B cell (primary cell): ENCODE data around the gene NDUFV3. TPM values are rescaled to one million over a fixed set of nuclear protein-coding genes. Genes with fewer than 3 reads are reported as not detected.

Source experiments
- ATAC-seq: fragments of 200-7000 bp; cut with Tn5 transposase; one replicate; pipeline ENCODE4 v1.10.0; 2021; ENCODE audit warnings: low read depth, mild to moderate bottlenecking, moderate number of reproducible peaks, moderate library complexity
- CTCF ChIA-PET: fragments of 350-600 bp; sonication (Branson Sonifier 250); formaldehyde crosslinking; loops from one replicate; lab custom pipeline; 2021; ENCODE audit warnings: antibody characterized with exemption, inconsistent platforms; lab: Charles Lee
- POLR2A ChIA-PET: fragments of 350-600 bp; sonication (Branson Sonifier 250); formaldehyde crosslinking; loops from one replicate; lab custom pipeline; 2021; ENCODE audit warnings: antibody characterized with exemption; lab: Charles Lee
- DNase-seq: peaks from one replicate; pipeline ENCODE4 v3.0.0; 2013
- H2AFZ ChIP-seq: 2 replicates; pipeline ENCODE4 v1.6.1; 2012; ENCODE audit warnings: mild to moderate bottlenecking, low read depth, low read length; ENCODE audit not compliant: insufficient read depth, poor library complexity, severe bottlenecking
- H3K27ac ChIP-seq, 2 donors: 1 replicate in 1 of 2; 2 replicates in 1 of 2; pipeline ENCODE4 v1.5.1; 2012 to 2013; ENCODE audit warnings: low read length in 2 of 2, mild to moderate bottlenecking in 2 of 2, moderate library complexity in 1 of 2
- H3K27me3 ChIP-seq, 4 experiments: fragments of 200-600 bp in 1 of 4; sonication (generic) in 1 of 4; replicated peaks in 1 of 4; 1 replicate in 2 of 4; 2 replicates in 2 of 4; pipeline versions ENCODE4 v1.6.1 to v1.7.0; 2013 to 2016; ENCODE audit warnings: low read length in 3 of 4, mild to moderate bottlenecking in 2 of 4, mixed read lengths in 1 of 4, moderate library complexity in 1 of 4; ENCODE audit not compliant: insufficient read depth in 4 of 4, control insufficient read depth in 3 of 4; ENCODE audit errors: control extremely low read depth in 1 of 4
- H3K36me3 ChIP-seq, 2 experiments: replicated peaks in 1 of 2; 1 replicate in 1 of 2; 2 replicates in 1 of 2; pipeline versions ENCODE4 v1.6.1 to v1.7.1; 2013; ENCODE audit warnings: low read length in 1 of 2; ENCODE audit not compliant: insufficient read depth in 2 of 2, control insufficient read depth in 1 of 2; ENCODE audit errors: control extremely low read depth in 1 of 2, extremely low read depth in 1 of 2
- H3K4me1 ChIP-seq, 2 donors: fragments of 200-600 bp in 1 of 2; sonication (generic) in 1 of 2; 1 replicate in 1 of 2; 2 replicates in 1 of 2; pipeline versions ENCODE4 v1.5.1 to v1.6.1; 2013 to 2017; ENCODE audit warnings: low read length in 2 of 2; ENCODE audit not compliant: control insufficient read depth in 2 of 2, insufficient read depth in 2 of 2
- H3K4me2 ChIP-seq: replicated peaks from 2 replicates; pipeline ENCODE3; 2012; ENCODE audit warnings: mild to moderate bottlenecking, low read depth, low read length; ENCODE audit not compliant: poor library complexity, severe bottlenecking
- H3K4me3 ChIP-seq, 5 experiments: fragments of 200-600 bp in 1 of 5; sonication (generic) in 1 of 5; 1 replicate in 3 of 5; 2 replicates in 2 of 5; pipeline versions ENCODE4 v1.5.1 to v1.7.0; 2011 to 2016; ENCODE audit warnings: low read length in 4 of 5, mild to moderate bottlenecking in 4 of 5, low read depth in 2 of 5, control low read depth in 1 of 5, moderate library complexity in 1 of 5; ENCODE audit not compliant: insufficient read depth in 1 of 5; ENCODE audit errors: control extremely low read depth in 1 of 5, extremely low read depth in 1 of 5
- H3K79me2 ChIP-seq: fragments of 200-600 bp; sonication (generic); one replicate; pipeline ENCODE4 v1.6.0; 2016; ENCODE audit warnings: low read length; ENCODE audit not compliant: control insufficient read depth, insufficient read depth
- H3K9ac ChIP-seq: fragments of 200-600 bp; sonication (generic); 2 replicates; pipeline ENCODE4 v1.6.1; 2017; ENCODE audit warnings: mild to moderate bottlenecking, low read length, moderate library complexity
- H3K9me3 ChIP-seq, 3 donors: one replicate each; pipeline versions ENCODE4 v1.6.1 to v1.7.1; 2013; ENCODE audit warnings: low read length in 2 of 3; ENCODE audit not compliant: control insufficient read depth in 2 of 3, insufficient read depth in 1 of 3; ENCODE audit errors: control extremely low read depth in 1 of 3
- H4K20me1 ChIP-seq: 2 replicates; pipeline ENCODE4 v1.6.0; 2012; ENCODE audit warnings: mild to moderate bottlenecking, low read length; ENCODE audit not compliant: insufficient read depth, control insufficient read depth, poor library complexity, severe bottlenecking
- H3K27ac Mint-ChIP-seq: one replicate; pipeline ENCODE4 v1.8.0; 2021; ENCODE audit warnings: mixed read lengths
- H3K27me3 Mint-ChIP-seq: one replicate; pipeline ENCODE4 v1.8.0; 2021; ENCODE audit warnings: mixed read lengths
- H3K4me1 Mint-ChIP-seq: one replicate; pipeline ENCODE4 v1.8.0; 2021; ENCODE audit warnings: mixed read lengths
- H3K4me3 Mint-ChIP-seq: one replicate; pipeline ENCODE4 v1.8.0; 2021; ENCODE audit warnings: mixed read lengths
- H3K9me3 Mint-ChIP-seq: one replicate; pipeline ENCODE4 v1.8.0; 2022; ENCODE audit warnings: mixed read lengths; ENCODE audit not compliant: insufficient read depth
- EZH2 ChIP-seq: IDR thresholded peaks from 2 replicates; pipeline ENCODE4 v1.6.1; 2012; ENCODE audit warnings: borderline replicate concordance, low read depth, mild to moderate bottlenecking, moderate library complexity, low read length; ENCODE audit not compliant: insufficient read depth, poor library complexity, severe bottlenecking
- WGBS: methylation state at CpG from one replicate; pipeline ENCODE4 v1.1.5; 2013; ENCODE audit warnings: missing lambda C conversion rate; ENCODE audit not compliant: insufficient coverage; 5-methylcytosine and 5-hydroxymethylcytosine counted together
- intact Hi-C: fragments of 100-400 bp; cut with micrococcal nuclease; formaldehyde crosslinking; loops from one replicate; pipeline ENCODE4 v1.10.0; 2022
- polyA plus RNA-seq: library from polyadenylated mRNA; depleted of rRNA; stranded (reverse); fragments of >200 nt; gene quantifications from 2 replicates; pipeline ENCODE4 v1.2.3, GENCODE V29; 2012
- total RNA-seq, 2 donors: library from RNA; stranded (reverse); fragments of 120-200 nt in 1 of 2; gene quantifications; 1 replicate in 1 of 2; 2 replicates in 1 of 2; pipeline versions ENCODE4 v1.2.3 to v1.2.4, GENCODE V29; 2013 to 2022
- TF ChIP-seq, protein P1 (sequence below): fragments of 200-600 bp; IDR thresholded peaks from one replicate; pipeline ENCODE4 v1.8.0; 2022; ENCODE audit warnings: antibody characterized with exemption, mild to moderate bottlenecking

NDUFV3 gene
- total and polyA plus RNA-seq, 2 donors (not counting 1 experiment from before 2014, with no cell fraction given), result 14.0 to 29.7 TPM

DNA sequence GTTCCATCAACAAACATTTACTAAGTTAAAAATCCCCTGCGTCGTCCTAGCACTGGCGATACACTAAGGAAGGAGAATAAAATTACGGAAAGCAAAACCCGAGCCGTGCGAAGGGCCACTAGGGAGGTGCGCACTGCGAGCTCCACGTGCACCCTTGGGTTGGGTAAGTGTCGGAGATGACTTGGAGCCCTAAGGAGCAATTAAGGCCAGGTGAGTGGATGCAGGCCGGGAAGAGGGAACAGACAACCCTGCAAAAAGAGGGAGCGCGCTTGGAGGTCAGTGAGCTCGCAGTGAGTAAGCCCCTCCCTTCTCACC lies 14.5 kb upstream of the NDUFV3 start:
- Histone ChIP-seq H3K4me1 (peaks cover 16 to 20% of the 10 kb centered on the region in 2 donors), H3K4me3 (peak overlapping the region; percentile 78 to 96 (median 82)), H3K27ac (peak overlapping the region; percentile 83 to 97), H3K4me2 (peak overlapping the region; percentile 93), H4K20me1 (peaks cover 6% of the 10 kb centered on the region), H3K36me3 (peaks cover 2 to 13% of the 10 kb centered on the region in 2 experiments), H3K9me3 (no peaks in the 10 kb centered on the region), H3K9ac (peak overlapping the region; percentile 89), H3K79me2 (peaks cover 38% of the 10 kb centered on the region), H2AFZ (peak overlapping the region; percentile 90), H3K27me3 (no peaks in the 10 kb centered on the region)
- Mint-ChIP-seq H3K4me1 (peaks cover 30% of the 10 kb centered on the region), H3K27ac (peak overlapping the region; percentile 99), H3K9me3 (no peaks in the 10 kb centered on the region), H3K27me3 (no peaks in the 10 kb centered on the region), H3K4me3 (peak overlapping the region; percentile 96)
- no peak for TF ChIP-seq EZH2
- TF ChIP-seq, protein P1, sequence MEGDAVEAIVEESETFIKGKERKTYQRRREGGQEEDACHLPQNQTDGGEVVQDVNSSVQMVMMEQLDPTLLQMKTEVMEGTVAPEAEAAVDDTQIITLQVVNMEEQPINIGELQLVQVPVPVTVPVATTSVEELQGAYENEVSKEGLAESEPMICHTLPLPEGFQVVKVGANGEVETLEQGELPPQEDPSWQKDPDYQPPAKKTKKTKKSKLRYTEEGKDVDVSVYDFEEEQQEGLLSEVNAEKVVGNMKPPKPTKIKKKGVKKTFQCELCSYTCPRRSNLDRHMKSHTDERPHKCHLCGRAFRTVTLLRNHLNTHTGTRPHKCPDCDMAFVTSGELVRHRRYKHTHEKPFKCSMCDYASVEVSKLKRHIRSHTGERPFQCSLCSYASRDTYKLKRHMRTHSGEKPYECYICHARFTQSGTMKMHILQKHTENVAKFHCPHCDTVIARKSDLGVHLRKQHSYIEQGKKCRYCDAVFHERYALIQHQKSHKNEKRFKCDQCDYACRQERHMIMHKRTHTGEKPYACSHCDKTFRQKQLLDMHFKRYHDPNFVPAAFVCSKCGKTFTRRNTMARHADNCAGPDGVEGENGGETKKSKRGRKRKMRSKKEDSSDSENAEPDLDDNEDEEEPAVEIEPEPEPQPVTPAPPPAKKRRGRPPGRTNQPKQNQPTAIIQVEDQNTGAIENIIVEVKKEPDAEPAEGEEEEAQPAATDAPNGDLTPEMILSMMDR, result no peak
- CTCF ChIA-PET, result no interaction called here
- 1% methylated on average over 15 of the region's 15 CpGs for WGBS
- DNase-seq (no peak), ATAC-seq (no peak)
- intact Hi-C loops, result no loop called here
- POLR2A ChIA-PET, result interaction anchor here (0.5 to 0.8 kb wide), 2 partner anchors 14 to 48 kb away, joined by 5 read pairs; partner anchors contain the start of gene NDUFV3

DNA sequence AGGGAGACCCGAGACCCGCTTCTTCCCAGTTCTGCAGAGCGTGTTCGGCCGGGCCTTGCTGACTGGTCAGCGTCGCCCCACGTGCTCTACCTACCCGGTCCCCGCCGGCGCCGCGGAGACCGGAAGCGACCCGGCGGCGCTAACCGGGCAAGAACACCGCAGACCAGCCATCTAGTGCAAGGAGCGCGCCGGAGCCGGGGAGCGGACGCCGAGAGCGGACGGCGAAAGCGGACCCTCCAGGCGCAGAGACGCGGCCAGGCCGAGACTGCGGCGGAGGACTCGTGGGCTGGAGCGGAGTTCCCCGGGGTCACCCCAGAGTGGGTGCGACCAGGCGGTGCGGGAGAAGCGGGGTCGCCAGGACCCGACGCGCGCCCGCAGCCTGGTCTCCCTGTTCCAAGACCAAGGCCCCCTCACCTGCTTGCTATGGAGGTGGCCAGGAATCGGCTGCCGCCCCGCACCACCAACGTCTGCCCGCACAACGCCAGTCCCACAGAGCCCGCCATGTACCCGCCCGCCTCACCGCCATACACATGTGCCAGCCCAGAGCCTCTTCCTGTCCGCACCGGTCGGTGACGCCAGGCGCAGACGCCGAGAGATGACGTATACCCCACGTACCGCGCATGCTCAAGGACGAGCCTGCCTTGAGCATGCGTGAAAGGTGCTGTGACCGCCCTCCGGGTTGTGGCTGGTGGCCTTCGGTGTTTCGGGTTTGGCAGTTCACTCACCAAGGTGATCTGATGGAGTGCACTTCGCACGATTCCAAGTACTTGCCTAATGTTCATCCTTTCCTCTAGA lies 13.9 kb upstream of the NDUFV3 start, which contains the start of gene WDR4:
Gene WDR4, minus strand, starts transcription at position 547 of the 795 bp plus-strand sequence. Its CDS starts 44 bp downstream, at position 503.
- no peaks in the 10 kb centered on the region for H3K9me3 Mint-ChIP-seq
- WGBS, result 1% methylated on average over 77 of the region's 80 CpGs
- Histone ChIP-seq H3K4me1 (peaks cover 16 to 20% of the 10 kb centered on the region in 2 donors), H3K27me3 (no peaks in the 10 kb centered on the region), H3K36me3 (peaks cover 2 to 10% of the 10 kb centered on the region in 2 experiments), H2AFZ (peak within 1 kb of the TSS; percentile 90), H3K4me2 (peak within 1 kb of the TSS; percentile 93), H3K9ac (peak within 1 kb of the TSS; percentile 89), H3K27ac (peak within 1 kb of the TSS; percentile 83 to 97), H3K4me3 (peak within 1 kb of the TSS; percentile 78 to 96 (median 82)), H3K9me3 (no peaks in the 10 kb centered on the region), H4K20me1 (peaks cover 6% of the 10 kb centered on the region), H3K79me2 (peaks cover 35% of the 10 kb centered on the region)
- H3K4me3 Mint-ChIP-seq, result peak within 1 kb of the TSS; percentile 96
- H3K4me1 Mint-ChIP-seq, result peaks cover 30% of the 10 kb centered on the region
- CTCF ChIA-PET, result no interaction called here
- POLR2A ChIA-PET, result interaction anchor here (0.8 to 2.3 kb wide), 2 partner anchors 13 to 14 kb away, joined by 5 to 9 read pairs; partner anchors contain the start of gene NDUFV3
- intact Hi-C loops, result loop anchor here (1.0 kb wide), 2 partner anchors 14 to 780 kb away; partner anchors contain the start of genes HSF2BP, NDUFV3 and RRP1B
- DNase-seq, result peak; percentile 99
- no peaks in the 10 kb centered on the region for H3K27me3 Mint-ChIP-seq
- H3K27ac Mint-ChIP-seq, result peak within 1 kb of the TSS; percentile 99
- TF ChIP-seq, protein P1, result no peak
- TF ChIP-seq EZH2, result no peak
- peak; percentile 90 for ATAC-seq
